CD4-positive, alpha-beta T cell treated with Interleukin-17A for 4 hours (primary cell): ENCODE data around the gene GMCL1.
"Not testable (repeated sequence)": the region's sequence is repeated elsewhere in the genome, so short reads cannot be mapped to it uniquely, and the experiment has no call there.

Experiments used
- DNase-seq: peaks from one replicate; pipeline ENCODE4 v3.0.0-alpha.2; 2020; ENCODE audit warnings: mixed read lengths

GMCL1 gene

DNA sequence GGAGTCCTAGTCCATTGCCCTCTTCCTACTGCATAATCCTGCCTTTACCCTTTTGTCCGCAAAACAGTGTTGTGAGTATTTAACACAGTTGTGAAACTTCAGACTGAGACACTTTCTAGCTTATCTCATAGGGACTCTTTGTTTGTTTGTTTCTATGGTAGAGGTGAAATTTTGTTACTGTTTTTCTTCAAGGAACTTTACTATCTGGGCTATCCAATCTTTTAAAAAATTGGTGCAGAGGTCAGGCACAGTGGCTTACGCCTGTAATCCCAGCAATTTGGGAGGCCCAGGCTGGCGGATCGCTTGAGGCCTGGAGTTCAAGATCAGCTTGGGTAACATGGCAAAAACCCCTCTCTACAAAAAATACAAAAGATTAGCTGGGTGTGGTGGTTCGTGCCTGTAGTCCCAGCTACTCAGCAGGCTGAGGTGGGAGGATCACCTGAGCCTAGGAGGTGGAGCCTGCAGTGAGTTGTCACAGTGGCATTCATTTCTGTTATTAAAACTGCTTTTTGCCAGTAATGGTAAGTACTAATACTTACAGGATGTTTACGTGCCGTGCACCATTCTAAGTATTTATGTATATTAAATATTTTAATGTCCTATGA, 18.8 kb downstream of the GMCL1 start:
- DNase-seq, result no peak

DNA sequence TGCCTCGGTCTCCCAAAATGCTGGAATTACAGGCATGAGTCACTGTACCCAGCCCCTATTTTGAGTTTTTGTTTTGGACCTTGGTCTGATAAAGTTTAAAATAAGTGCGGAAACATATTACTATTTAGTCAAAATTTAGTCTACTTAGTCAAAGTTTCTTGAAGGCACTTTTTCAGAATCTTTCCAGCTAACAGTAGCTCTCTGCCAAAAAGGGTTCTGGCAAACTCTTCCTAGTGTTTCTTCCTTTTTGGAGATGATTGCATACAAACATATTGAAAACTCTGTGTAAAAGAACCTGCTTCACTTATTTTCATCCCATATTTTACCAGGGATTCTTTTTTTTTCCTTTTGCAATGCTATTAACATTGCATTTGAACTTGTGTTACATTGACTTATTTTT, 28.8 kb downstream of the GMCL1 start:
- DNase-seq, result no peak

DNA sequence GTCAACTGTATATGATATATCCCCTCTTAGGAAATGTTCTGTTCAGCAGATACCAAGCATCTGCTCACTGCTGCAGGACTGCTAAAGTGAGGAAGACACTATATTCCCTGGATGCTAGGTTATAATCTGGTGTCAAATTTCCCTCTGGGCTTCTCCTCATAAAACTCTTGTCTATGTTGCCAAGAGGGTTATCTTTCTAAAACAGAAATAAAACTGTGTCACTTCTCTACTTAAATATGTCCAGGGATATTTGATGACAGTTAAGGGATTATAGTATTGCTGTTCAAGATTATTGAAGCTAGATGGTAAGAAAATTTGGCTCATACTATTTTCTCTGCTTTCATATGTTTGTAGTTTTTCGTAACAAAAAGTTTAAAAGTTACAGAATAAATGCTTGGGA, 33.8 kb downstream of the GMCL1 start:
- DNase-seq, result no peak

DNA sequence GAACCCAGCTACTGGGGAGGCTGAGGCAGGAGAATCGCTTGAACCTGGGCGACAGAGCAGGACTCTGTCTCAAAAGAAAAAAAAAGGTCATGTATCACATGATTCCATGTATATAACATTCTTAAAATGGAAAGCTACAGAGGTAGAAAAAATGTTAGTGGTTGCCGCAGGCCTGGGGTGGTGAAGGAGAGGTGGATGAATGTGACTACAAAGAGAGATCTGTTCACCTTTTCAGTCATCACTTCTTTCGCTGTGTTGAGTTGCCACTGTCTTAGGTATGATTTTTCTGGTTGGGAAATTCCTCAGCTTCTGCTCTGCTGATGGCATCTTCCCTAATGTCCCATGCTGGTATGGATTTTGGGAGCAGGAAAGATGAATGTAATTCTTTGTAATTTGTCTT, 59.0 kb downstream of the GMCL1 start:
- DNase-seq, result no peak

DNA sequence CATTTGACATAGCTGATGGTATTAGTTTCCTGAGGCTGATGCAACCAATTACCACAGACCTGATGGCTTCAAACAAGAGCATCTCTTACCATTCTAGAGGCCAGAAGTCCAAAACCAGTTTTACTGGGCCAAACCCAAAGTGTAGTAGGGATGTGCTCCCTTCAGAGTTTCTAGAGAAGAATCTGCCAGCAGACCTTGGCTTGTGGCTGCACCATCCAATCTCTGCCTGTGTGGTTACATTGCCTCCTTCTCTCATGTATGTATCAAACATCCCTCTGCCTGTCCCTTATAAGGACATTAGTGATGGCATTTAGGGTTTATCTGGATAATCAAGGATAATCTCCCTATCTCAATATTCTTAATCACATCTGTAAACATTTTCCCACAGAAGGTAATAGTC, 59.8 kb downstream of the GMCL1 start:
- DNase-seq, result no peak

DNA sequence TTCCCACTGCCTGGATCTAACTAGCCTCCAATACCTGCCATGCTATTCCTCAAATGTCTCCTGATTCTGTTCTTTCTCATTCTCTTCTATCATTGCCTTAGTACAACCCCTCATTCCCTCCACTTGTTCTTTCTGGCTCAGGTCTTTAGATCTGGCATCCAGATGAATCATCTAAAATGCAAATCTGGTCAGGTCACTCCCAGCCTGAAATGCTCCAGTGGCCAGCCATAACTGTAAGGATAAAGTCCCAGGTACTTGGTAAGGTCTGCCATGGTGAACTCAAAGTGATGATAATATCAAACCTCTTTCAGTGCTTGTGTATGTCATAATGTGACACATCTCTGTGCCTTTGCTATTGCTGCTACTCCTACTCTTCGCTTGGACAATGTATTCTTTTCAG, 61.4 kb downstream of the GMCL1 start:
- no peak for DNase-seq

DNA sequence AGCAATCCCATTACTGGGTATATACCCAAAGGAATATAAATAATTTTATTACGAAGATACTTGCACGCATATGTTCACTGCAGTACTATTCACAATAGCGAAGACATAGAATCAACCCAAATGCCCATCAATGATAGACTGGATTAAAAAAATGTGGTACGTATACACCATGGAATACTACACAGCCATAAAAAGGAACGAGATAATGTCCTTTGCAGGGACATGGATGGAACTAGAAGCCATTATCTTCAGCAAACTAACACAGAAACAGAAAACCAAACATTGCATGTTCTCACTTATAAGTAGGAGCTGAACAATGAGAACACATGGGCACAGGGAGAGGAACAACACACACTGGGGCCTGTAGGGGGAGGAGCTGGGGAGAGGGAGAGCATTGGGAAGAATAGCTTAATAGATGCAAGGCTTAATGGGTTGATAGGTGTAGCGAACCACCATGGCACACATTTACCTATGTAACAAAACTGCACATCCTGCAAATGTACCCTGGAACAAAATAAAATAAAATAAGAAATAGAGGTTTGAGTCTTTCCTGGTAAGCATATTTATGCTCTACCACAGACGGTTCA, 63.5 kb downstream of the GMCL1 start:
- not testable (repeated sequence) for DNase-seq

DNA sequence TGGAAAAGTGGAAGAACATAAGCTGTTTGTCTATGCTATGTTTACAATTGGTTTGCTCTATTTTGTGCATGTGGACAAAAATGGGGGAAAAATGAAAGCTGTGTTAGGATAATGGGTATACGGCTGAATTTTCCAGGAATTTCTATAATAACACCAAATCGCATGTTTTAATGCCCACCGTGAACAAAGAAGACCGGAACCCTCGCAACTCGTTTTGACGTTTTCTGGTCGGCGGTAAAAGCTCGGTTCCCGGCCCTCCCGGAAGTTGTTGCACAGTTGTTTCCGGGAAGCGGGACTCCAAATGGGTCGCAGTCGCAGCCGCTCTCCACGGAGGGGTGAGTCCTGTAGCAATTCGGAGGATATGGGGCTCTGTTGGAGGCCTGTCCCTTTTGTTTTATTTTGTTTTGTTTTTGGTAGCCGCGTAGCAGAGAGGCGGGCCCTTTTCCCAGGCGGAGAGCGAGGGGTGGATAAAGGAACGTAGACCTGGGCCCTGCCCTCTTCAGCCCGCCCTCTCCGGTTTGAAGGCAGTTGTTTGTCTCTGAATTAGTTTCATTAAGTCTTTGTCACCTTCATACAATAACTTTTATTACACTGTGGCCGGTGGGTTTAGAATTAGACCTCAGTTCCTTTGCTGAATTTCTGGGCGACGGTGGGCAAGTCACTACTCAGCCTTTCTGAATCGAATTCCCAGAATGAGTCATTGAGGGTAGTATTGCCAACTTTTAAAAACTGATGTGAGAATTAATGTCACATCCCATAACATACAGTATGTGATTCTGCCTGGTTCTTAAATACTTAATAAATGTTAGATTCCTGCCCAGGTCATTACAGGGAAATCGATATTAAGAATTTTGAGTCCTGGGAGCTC, 64.5 kb downstream of the GMCL1 start, which contains the start of gene SNRNP27:
SNRNP27 (plus strand) TSS at position 273 of the 868 bp plus-strand sequence; CDS start at position 302, 29 bp downstream.
- peak; percentile 85 for DNase-seq

DNA sequence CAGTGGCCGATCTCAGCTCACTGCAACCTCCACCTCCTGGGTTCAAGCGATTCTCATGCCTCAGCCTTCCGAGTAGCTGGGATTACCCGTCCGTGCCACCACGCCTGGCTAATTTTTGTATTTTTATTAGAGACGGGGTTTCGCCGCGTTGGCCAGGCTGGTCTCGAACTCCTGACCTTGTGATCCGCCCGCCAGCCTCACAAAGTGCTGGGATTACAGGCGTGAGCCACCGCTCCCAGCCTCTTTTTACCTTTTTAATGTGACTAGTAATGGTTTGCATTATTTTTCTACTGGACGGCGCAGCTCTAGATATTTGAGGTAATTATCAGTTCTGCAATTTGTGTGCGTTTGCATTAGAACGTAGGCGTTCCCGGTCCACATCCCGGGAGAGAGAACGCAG, 65.3 kb downstream of the GMCL1 start:
- not testable (repeated sequence) for DNase-seq

DNA sequence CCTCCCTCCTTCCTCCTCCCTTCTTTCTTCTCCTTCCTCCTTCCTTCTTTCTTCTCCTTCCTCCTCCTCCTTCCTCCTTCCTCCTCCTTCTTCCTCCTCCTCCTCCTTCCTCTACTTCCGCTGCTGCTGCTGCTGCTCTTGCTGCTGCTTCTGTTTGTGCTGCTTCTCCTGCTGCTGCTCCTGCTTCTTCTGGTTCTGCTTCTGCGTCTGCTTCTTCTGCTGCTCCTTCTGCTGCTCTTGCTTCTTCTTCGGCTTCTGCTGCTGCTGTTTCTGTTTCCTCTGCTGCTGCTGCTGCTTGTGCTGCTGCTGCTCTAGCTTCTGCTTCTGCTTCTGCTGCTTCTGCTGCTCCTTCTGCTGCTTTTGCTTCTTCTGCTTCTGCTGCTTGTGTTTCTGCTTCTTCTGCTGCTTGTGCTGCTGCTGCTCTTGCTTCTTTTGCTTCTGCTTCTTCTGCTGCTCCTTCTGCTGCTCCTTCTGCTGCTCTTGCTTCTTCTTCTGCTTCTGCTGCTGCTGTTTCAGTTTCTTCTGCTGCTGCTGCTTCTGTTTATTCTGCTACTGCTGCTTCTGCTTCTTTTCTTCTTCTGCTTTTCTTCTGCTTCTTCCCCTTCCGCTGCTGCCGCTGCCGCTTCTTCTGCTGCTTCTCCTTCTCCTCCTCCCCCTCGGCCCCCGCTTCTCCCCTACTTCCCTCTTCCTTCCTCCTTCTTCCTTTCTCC, 72.9 kb downstream of the GMCL1 start:
- DNase-seq, result peak; percentile 26

DNA sequence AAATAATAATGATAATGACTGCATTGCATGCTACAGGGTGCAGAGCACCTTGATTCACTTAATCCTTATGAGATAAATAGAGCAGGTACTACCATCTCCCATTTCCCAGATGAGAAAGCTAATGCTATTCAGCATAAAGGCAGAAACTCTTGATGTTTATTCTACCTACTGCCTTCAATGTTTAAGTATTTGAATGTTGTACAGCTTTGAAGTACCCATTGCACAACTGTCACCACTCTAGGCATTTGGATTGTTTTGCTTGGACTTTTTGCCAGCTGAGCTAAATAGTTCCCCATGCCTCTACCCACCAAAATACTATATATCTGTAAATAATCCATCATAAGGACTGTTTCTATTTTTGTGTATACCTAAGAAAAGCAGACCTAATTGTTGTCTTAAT, 77.8 kb downstream of the GMCL1 start:
- DNase-seq, result no peak

DNA sequence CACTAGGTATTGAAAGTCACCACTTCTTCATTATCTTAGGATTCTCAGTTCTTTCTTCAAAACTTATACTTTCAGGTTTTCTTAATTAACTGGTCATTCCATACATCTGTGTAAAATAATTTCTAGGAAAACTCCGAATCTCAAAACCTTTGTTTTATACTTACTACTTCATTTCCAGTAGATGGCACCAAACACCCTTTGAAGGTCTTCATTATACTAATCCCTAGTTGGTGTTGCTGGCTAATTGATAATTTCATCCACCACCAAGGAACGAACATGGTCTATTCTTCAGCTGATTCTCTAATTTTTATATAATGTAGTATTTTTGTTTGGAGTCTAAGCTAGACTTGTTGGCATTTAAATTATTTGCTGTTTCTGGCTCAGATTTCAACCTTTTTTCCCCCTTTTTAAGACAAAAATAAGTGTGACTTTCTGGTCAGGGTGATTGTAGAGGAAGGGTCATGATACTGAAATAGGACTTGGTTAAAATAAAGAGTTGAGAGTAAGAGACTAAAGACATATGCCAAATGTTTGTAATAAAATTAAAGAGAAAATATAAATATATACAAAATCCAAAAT, 82.6 kb downstream of the GMCL1 start:
- DNase-seq, result no peak

DNA sequence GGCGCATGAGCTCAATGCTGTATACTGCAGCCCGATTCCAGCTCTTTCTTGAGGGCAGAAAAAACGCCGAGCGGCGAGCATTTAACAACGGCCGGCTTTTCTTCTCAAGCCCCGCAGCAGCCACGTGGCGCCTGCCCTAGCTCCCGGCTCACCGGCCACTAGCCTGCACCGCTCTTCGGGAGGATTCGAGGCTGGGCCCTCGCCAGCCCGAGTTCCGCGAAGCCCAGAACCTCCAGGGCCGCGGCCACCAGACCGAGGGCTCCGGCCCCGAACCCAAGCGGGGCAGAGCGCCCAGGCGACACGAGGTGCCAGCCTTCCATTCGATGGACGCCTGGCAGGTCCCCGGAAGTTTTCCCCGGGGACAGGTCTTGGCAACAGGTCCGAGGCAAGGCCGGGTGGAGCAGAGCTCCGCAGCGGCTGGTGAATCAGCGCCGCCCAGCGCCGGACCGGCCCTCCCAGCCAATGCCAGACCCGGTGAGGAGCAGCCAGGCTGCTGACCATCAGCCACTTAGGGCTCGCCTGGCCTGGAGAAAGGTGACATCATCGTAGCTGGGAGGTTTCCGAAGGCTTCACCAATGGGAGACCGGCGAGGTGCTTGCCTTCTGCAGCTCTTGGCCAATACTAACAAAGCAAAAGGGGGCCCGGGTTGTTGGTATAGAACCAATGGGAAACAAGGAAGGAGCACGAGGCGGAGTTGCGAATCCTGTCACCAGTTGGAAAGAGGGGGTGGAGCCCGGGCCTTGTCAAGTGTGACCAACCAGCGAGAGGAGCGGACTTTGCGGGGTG, 84.9 kb downstream of the GMCL1 start:
- DNase-seq, result peak; percentile 31

DNA sequence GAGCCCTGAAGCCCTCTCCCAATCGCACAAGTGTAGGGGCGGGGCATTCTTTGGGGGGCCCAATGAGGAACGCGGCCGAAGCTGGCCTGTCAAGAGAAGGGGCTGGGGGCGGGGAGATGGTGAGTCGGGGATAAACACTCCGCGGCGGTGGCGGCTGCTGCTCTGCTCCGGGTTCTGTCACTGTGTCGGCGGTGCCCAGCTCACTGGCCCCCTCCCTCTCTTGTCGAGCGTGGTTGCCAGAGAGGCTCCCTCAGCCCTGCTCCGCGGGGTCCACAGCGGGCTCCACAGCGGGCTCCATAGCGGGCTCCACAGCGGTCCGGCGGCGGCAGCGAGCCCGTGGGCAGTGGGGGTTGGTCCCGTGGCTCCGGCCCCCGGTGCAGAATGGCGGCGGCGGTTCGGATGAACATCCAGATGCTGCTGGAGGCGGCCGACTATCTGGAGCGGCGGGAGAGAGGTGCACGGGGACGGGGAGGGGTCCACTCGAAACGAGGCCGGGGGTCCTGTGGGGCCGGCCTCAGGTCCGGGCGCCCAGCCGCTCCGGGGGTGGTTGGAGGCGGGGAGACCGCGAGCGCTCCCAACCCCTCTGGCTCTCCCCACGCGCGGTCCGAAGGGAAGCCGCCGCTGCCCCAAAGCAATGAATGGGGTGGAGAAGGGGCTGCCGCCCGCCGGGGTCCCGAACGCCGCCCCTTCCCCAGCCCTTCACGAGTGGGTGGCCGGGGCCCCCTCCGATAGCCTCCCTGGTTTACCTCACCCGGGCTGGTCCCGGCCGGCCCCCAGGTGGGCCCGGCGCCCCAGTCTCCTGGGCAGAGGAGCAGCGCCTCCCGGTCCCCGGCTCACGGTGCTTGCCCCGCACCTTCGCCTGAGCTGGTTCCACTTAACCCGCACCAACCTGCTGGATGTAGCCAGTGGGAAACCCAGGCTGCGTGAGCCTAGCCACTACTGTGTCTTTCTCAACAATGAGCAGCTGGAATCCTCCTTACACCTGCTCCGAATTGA, 85.8 kb downstream of the GMCL1 start, which contains the start of gene MXD1:
MXD1 (plus strand) TSS at position 160 of the 996 bp plus-strand sequence; CDS start at position 382, 222 bp downstream.
- peak; percentile 100 for DNase-seq

DNA sequence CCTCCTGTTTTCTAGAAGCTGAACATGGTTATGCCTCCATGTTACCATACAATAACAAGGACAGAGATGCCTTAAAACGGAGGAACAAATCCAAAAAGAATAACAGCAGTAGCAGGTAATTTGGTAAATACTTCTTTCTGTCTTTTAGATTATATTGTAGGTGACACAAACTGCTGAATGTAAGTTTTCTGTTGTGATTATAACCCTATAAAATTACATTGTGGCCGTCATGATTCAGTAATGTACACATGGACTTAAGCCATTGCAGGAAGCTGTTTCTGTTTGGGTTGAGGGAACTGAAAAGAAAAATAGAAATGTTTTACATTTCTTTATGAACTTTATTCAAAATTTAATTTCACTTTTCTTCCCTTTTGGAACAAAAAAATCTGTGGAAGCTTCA, 86.6 kb downstream of the GMCL1 start:
- DNase-seq, result no peak

DNA sequence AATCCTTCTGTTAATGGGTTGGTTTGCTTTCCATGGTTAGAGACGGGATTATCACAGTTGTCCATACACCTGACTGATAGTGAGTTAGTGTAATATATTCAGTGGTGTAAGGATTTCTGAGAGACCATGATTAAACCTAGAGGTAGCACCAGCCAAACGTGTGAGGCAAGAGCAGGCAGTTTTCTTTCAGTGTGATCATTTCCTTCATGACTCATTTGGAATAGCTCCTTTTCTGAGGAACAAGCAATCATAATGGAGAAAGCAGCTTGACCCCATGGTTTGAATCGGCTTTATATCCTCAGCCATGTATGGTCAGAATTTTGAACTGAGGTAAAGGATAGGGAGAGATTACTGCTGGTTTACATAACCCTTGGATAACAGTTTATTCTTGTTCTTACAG, 88.4 kb downstream of the GMCL1 start:
- DNase-seq, result no peak

DNA sequence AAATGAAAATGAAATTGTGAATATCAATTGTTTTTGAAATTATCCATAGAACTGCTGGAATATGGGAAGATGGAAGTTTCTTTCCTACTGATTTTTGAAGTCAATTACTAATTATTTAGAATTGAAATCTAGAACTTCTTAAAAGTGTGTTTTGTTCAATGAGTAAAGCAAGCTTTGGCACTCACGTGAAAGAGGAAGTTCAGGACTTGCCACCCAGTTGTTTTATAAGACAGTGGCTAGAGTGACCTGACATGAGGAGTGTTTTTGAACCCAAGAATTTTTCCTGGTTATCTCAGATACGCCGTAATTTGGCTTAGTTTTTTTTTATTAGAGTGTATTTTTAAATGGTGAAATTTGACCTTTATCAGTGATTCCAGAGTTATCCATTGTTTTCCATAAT, 88.9 kb downstream of the GMCL1 start:
- DNase-seq, result no peak

DNA sequence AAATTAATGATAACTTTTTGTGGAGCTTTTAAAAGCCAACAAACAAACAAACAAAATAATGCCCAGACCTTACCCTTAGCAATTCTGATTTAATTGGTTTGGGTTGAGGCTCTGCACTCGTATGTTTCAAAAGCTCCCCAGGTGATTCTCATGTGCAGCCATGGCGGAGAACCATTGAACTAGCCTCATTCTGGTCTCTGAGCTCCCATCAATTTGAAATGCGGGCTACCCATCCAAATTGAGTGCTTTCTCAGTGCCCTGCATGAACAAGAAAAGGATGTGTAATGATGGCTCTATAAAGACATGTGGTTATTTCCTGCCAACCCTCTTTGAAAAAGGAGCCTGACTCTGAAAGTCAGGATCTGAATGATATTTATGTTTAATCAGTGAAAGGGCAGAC, 93.7 kb downstream of the GMCL1 start:
- no peak for DNase-seq

DNA sequence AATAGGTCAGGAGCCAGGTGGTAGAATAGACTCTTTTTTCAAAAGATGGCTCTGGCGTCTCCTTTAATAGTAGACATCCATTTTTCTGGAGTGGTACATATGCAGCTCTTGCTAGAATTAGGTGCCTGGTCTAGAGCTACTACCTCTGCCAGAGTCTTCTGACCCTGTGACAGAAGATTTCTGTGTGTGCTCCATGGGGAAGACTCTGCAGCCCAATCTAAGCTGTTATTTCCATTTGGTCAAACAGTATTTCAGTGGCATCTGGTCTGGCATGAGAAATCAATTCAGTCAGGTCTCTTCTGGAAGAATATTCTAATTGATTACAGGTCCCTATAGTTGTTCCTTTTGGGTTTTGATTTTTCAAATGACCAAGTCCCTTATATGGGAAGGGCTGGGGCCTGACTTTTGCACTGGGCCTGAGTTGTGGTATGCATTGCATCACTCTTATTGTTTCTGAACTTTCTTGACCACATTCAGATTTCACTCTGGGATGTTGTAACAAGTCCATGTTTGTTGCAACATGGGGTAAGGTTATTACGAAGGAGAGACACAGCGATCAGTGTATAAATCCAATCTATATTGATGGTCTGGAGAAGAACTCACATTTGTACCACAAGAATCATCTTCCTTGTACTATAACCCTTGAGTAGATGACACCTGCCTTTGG, 97.5 kb downstream of the GMCL1 start:
- DNase-seq, result no peak
